ENCODE data around the gene ARHGEF12.

GRCh38 chr11:120342678-120343077, 6.5 kb downstream of the ARHGEF12 start:
- TF ChIP-seq CTCF (conservative IDR thresholded peaks at IDR 0.05; ENCODE audit: low read depth in 2 of 2) (no peak), EZH2 (IDR thresholded peaks at IDR 0.05; ENCODE audit: low read depth, unreplicated experiment) (no peak), POLR2AphosphoS5 (IDR thresholded peaks at IDR 0.05; ENCODE audit: low read depth) (no peak), REST (IDR thresholded peaks at IDR 0.05; ENCODE audit: unreplicated experiment) (no peak), ZNF114 (CRISPR knock-in tag; IDR thresholded peaks at IDR 0.05) (no peak), ETS1 (IDR thresholded peaks at IDR 0.05) (no peak)
